Activated CD4-positive, CD25-positive, alpha-beta regulatory T cell treated with anti-CD3 and anti-CD28 coated beads, Interleukin-2, amount 50 U/mL, for 24 hours (primary cell): ENCODE data around the gene EDC4.
A peak's percentile ranks its signal among the peaks of the same experiment; 100 is the strongest.
"Not testable (repeated sequence)": the region's sequence is repeated elsewhere in the genome, so short reads cannot be mapped to it uniquely, and the experiment has no call there.

ENCODE experiments used
- ATAC-seq, 2 donors: fragments of 150-1000 bp; cut with Tn5 transposase; one replicate each; pipeline ENCODE4 v1.10.0; 2021; ENCODE audit warnings: mild to moderate bottlenecking in 1 of 2, moderate library complexity in 1 of 2

Gene EDC4

DNA sequence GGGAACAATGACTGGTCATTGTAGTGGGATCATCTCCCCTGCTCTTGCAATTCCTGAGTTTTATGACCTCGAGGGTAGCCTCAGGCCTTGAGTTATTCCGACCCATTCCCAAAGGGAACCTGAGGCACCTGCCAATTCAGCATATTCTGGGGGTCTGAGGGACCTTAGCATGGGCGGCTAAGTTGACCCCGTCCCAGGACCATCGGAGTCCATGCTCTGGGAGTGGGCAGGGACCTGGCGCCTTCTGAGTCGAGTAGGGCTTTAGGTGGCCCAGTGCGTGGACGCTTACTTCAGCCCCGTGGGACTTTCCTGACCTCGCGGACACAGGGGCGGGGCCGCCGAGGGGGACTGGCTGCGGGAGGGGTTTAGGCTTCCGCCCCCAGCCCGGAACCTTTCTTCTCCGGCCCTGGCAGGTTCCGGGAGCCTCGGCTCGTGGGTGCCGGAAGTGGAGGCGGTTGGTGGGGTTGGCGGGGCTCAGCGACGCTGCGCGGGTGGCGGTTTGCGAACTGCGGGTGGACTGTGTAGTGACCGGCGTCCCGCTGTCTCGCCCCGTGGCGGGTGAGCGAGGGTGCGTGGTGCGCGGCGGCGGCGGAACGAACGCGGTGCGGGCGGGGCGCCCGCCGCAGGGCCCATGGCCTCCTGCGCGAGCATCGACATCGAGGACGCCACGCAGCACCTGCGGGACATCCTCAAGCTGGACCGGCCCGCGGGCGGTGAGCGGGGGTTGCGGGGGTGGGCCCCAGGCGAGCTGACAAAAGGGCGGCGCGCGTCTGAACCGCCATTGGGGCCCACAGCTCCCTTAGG is at the start of gene EDC4:
TSS of gene EDC4 (plus strand) at position 422 of the 804 bp plus-strand sequence. CDS start at position 632, 210 bp downstream.
- ATAC-seq = peak; percentile 92 to 94

- ATAC-seq = no peak
Measured at GRCh38 chr16:67825119-67825518, 47.7 kb upstream of the EDC4 start.

- no peak for ATAC-seq
Measured at GRCh38 chr16:67825906-67826305, 46.9 kb upstream of the EDC4 start.

DNA sequence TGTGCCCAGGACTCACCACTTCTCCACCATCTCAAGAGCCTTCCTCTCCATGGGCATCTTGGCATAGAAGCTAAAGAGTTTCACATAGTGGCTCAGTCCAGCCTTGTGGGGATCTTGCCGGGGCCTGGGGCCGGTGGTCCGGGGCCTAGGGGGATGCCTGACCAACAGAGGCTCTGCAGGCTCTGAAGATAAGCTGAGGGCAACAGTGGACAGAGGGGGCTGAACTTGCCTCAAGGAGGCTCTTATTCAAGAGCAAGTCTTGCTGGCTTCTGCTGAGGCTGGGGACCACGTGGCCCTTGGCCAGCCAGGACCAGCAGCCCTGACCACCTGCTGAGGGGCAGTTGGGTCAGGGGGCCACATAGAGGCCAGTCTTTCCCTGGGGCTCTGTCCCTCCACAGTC is 44.2 kb upstream of the EDC4 start:
- no peak for ATAC-seq

GRCh38 chr16:67833030-67833414 is 39.8 kb upstream of the EDC4 start:
- no peak for ATAC-seq

DNA sequence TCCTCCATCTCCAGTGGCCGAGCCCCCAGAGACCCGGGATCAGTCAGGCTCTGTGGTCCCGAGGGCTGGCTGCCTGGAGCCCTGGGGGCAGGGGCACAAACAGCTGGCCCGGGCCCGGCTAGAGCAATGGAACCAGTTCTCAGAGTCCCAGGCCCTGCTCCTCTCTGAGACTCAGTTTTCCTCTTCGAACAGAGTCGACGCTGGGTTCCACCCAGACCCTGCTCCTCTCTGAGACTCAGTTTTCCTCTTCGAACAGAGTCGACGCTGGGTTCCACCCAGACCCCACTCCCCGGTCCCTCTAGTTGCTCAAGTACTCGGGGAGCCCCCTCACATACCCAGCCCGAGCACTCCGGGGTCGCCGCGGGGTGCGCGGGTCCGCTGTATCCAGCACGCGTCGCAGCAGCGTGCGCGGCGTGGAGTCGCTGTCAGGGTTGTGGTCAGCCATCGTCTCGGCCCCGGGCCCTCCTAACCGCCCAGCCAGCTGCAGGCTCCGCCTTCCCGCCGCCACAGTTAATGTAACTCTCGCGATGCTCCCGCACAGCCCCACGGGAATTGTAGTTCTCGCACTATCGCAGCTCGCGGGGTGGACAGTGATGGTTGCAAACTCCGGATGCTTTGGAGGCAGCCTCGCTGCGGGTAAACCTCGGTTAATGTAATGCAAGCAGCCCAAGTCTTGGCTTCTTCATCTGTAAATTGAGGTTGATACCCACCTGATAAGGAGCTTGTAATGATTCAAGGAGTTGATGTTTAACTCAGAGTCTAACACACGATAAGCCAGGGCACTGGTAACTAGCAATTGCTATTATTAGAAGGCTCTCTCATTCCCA is 39.2 kb upstream of the EDC4 start:
- peak; percentile 100 for ATAC-seq

DNA sequence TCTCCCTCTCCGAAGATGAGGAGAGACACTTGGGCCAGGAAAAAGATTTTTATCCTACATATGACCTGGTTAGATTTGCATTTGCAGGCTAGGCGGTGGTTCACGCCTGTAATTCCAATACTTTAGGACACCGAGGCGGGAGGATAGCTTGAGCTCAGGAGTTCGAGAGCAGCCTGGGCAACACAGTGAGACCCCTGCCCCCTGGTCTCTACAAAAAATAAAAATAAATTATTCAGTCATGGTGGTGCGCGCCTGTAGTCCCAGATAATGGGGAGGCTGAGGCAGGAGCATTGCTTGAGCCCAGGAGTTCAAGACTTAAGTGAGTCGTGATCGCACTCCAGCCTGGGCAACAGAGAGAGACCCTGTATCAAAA is 38.6 kb upstream of the EDC4 start:
- ATAC-seq = no peak

GRCh38 chr16:67837190-67837589 is 35.7 kb upstream of the EDC4 start:
- ATAC-seq = not testable (repeated sequence)

DNA sequence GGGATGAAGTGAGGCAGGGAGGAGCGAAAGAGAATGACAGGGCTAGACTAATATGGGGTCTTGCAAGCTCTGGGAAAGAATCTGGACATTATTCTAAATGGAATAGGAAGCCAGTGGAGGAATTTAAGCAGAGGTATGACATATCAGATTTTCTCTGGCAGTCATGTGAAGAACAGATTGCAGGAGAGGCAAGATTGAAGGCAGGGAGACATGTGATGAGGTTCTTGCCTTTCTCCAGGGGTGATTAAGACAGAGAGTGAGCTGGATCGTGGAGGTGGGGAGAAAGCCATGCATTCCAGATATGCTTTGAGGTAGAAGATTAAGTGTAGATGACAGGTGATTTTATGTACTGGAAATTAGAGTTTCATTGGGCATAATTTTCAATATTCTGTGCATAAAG is 35.0 kb upstream of the EDC4 start:
- ATAC-seq = no peak

DNA sequence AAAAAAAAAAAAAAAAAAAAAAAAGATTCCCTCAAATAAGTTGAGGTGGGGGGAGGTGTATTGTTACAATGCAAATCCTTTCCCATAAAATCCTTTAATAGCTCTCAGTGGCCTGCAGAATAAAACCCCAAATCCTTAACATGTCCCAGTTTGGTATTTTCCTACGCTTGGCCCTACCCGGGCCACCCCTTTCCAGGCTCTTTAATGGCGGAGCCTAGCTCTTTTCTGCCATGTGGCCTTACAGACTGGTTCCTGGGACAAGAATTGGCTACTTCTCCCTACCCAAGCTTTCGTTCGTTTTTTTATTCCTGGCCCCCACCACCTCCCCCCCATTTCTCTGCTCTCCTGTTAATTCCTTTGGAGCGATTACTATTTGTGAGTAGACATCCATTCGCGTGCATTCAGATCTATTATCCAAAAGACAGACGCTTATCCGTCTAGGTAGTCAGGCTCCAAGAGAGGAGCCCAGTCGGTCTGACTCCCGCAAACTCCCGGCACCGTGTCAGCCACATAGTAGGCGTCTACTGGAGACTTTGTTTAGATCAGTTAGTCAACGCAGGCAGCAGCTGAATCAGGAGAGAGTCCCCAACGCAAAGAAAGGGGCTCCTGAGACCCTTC is 31.5 kb upstream of the EDC4 start:
- no peak for ATAC-seq

GRCh38 chr16:67841816-67842508 is 30.9 kb upstream of the EDC4 start, which contains the start of gene THAP11:
THAP11 (plus strand) TSS chr16:67842320; CDS start chr16:67842555, 235 bp downstream.
- peak; percentile 55 to 57 for ATAC-seq

DNA sequence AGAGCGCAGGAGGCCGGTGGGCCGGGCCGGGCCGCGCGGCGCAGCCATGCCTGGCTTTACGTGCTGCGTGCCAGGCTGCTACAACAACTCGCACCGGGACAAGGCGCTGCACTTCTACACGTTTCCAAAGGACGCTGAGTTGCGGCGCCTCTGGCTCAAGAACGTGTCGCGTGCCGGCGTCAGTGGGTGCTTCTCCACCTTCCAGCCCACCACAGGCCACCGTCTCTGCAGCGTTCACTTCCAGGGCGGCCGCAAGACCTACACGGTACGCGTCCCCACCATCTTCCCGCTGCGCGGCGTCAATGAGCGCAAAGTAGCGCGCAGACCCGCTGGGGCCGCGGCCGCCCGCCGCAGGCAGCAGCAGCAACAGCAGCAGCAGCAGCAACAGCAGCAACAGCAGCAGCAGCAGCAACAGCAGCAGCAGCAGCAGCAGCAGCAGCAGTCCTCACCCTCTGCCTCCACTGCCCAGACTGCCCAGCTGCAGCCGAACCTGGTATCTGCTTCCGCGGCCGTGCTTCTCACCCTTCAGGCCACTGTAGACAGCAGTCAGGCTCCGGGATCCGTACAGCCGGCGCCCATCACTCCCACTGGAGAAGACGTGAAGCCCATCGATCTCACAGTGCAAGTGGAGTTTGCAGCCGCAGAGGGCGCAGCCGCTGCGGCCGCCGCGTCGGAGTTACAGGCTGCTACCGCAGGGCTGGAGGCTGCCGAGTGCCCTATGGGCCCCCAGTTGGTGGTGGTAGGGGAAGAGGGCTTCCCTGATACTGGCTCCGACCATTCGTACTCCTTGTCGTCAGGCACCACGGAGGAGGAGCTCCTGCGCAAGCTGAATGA is 30.1 kb upstream of the EDC4 start:
- peak; percentile 16 to 18 for ATAC-seq

- no peak for ATAC-seq
Measured at GRCh38 chr16:67843343-67843765, 29.5 kb upstream of the EDC4 start.

- ATAC-seq = no peak
Measured at GRCh38 chr16:67844497-67844896, 28.4 kb upstream of the EDC4 start.

- ATAC-seq = no peak
Measured at GRCh38 chr16:67845291-67846062, 27.4 kb upstream of the EDC4 start.

DNA sequence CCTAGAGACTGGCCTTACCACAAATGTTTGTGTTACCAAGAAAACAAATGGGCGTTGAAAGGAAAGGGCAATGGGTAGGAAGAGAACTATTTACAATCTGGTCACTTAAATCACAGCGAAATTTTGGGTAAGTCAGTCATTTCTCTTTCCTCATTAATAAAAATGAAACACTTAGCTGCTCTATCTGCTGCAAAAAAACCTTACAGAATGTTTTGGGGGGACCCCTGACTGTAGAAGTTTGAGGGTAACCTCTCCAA is 26.9 kb upstream of the EDC4 start:
- ATAC-seq = no peak

- ATAC-seq = peak; percentile 72 to 73
Measured at GRCh38 chr16:67846320-67847063, 26.4 kb upstream of the EDC4 start, which contains the start of gene NUTF2. NUTF2 (plus strand) TSS chr16:67846933; CDS start chr16:67865131, 18,198 bp downstream.

- ATAC-seq = peak; percentile 50 to 55
Measured at GRCh38 chr16:67847064-67847861, 25.6 kb upstream of the EDC4 start, which contains the start of gene CENPT. CENPT (minus strand) TSS chr16:67847693; CDS start chr16:67833859, 13,834 bp downstream.

GRCh38 chr16:67848118-67848517 is 24.7 kb upstream of the EDC4 start:
- ATAC-seq = no peak
